ENCODE data around the gene PIK3IP1. TPM values are rescaled to one million over a fixed set of nuclear protein-coding genes. Genes with fewer than 3 reads are reported as not detected.

The PIK3IP1 gene, protein sequence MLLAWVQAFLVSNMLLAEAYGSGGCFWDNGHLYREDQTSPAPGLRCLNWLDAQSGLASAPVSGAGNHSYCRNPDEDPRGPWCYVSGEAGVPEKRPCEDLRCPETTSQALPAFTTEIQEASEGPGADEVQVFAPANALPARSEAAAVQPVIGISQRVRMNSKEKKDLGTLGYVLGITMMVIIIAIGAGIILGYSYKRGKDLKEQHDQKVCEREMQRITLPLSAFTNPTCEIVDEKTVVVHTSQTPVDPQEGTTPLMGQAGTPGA
- polyA plus RNA-seq (2011; rRNA removed) (8.2 and 11.8 TPM in 2 replicates), polyA minus RNA-seq (2011; rRNA and poly(A)+ RNA removed) (4.4 and 5.0 TPM in 2 replicates)

DNA sequence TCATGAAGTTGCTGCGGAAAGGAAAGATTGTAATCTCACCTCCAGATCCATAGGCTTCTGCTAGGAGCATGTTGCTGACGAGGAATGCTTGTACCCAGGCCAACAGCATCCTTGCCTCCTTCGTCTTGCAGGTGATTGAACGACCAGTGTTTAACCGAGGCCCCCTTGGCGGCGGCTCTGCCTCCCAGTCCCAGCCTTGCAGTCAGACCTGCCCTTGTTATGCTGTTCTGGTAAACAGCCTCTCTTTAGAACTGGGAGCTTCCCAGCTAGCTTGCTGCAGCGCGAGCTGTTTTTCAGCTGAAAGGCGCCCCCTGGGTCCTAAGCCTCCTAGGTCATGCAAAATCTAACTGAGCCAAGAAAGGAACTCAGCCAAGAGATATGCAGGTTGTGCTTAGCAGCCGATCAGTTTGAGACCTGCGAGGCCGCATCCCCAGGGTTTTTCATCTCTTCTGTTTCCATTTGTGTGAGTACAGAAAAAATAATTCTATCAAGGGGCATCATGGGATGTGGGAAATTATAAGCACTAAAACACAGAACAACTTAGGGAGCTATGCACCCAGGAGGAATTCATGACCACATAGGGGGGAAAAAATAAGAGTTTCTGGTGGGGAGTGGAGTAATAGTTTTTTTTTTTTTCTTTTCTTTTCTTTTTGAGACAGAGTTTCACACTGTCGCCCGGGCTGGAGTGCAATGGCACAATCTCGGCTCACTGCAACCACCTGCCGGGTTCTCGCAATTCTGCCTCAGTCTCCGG lies at the start of gene PIK3IP1:
TSS of gene PIK3IP1 (minus strand) at position 253 of the 754 bp plus-strand sequence. CDS start at position 109, 144 bp downstream.
- TF ChIP-seq, protein P1, sequence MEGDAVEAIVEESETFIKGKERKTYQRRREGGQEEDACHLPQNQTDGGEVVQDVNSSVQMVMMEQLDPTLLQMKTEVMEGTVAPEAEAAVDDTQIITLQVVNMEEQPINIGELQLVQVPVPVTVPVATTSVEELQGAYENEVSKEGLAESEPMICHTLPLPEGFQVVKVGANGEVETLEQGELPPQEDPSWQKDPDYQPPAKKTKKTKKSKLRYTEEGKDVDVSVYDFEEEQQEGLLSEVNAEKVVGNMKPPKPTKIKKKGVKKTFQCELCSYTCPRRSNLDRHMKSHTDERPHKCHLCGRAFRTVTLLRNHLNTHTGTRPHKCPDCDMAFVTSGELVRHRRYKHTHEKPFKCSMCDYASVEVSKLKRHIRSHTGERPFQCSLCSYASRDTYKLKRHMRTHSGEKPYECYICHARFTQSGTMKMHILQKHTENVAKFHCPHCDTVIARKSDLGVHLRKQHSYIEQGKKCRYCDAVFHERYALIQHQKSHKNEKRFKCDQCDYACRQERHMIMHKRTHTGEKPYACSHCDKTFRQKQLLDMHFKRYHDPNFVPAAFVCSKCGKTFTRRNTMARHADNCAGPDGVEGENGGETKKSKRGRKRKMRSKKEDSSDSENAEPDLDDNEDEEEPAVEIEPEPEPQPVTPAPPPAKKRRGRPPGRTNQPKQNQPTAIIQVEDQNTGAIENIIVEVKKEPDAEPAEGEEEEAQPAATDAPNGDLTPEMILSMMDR (IDR thresholded peaks at IDR 0.05; ENCODE audit: insufficient read depth, low read depth, low read length): peak; percentile 63
- ChIA-PET POLR2A (interaction anchor here (0.6 kb wide), 1 partner anchor 347 kb away, joined by 3 read pairs; no protein-coding TSS in a partner anchor), CTCF (interaction anchor here (0.7 to 14.0 kb wide), 7 partner anchors 8 to 190 kb away, joined by 3 to 143 read pairs (median 4); no protein-coding TSS in a partner anchor)
- Histone ChIP-seq H3K4me3 (ENCODE audit: low read depth, low read length) (peak within 1 kb of the TSS; percentile 37), H3K27me3 (ENCODE audit: control insufficient read depth, insufficient read depth, low read length) (no peaks in the 10 kb centered on the region), H3K36me3 (ENCODE audit: control insufficient read depth, insufficient read depth, low read length) (peaks cover 5% of the 10 kb centered on the region; the same call in 1 of the 2 replicates)
- peak; percentile 45 for DNase-seq (ENCODE audit: low read depth)

DNA sequence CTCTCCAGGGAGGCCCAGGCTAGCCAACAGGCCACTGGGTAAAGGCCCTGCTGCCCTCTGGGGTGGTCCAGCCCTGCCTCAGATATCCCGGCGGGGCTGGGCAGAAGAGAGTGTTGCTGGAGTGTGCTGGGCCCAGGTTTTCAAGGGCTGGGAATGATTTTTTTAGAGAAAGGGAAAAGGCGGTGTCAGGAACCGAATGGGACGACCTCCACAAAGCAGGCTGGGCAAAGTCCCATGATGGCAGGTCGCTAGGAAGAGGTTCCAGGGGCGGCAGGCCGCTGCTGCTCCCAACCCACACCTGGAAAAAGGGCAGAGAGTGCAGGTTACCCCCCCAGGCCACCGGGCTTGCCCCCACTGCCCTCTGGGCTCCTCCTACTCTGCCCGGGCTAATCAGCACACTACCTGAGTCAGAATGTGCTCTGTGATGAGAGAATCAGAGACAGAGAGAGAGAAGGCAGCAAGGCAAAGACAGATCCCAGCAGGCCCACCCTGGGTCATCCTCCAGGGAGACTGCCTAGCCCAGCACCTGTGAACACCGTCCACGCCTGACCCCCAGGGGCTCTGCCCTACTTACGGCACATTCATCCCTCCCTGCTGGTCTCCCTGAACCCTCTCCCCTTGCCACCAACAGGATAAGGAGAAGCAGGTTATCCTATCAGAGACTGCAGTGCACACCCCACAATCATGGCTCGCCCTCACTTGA lies 49.2 kb upstream of the PIK3IP1 start:
- H3K36me3 ChIP-seq (ENCODE audit: control insufficient read depth, insufficient read depth, low read length): peaks cover 5% of the 10 kb centered on the region; the same call in 1 of the 2 replicates

DNA sequence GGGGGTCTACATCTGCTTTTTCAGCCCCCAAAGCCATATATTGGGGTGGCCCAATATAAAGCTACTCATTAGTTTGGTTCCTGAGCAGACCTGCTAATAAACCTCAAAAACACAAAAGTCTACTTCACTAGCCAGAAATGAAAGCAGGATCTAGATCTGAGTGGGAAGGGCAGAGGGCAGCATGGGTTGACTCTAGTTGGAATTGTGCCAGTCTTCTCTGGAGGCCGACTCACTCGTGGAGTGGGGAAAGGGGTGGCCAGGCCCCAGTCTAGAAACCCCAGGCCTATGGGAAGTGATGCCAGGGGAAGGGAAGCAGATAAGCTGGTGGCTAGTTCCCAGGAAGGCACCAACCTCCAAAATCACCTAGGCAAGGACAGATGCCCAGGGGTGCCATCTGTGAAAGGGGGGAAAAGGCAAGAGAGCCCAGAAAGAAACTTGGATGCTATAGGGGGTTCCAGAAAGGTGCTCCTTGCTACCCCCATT lies 48.5 kb upstream of the PIK3IP1 start:
- ChIA-PET CTCF (no interaction called here), POLR2A (no interaction called here)
- DNase-seq (ENCODE audit: low read depth): no peak
- no peak overlapping the region for H3K4me3 ChIP-seq (ENCODE audit: low read depth, low read length)
- no peaks in the 10 kb centered on the region for H3K27me3 ChIP-seq (ENCODE audit: control insufficient read depth, insufficient read depth, low read length)
- peaks cover 5% of the 10 kb centered on the region; the same call in 1 of the 2 replicates for H3K36me3 ChIP-seq (ENCODE audit: control insufficient read depth, insufficient read depth, low read length)
- TF ChIP-seq, protein P1 (IDR thresholded peaks at IDR 0.05; ENCODE audit: insufficient read depth, low read depth, low read length): no peak

More for the DNA sequence above, 49.2 kb upstream of the PIK3IP1 start:
- TF ChIP-seq, protein P1 (IDR thresholded peaks at IDR 0.05; ENCODE audit: insufficient read depth, low read depth, low read length): no peak
- no peak overlapping the region for H3K4me3 ChIP-seq (ENCODE audit: low read depth, low read length)
- POLR2A ChIA-PET: no interaction called here
- DNase-seq (ENCODE audit: low read depth): no peak
- CTCF ChIA-PET: no interaction called here
- no peaks in the 10 kb centered on the region for H3K27me3 ChIP-seq (ENCODE audit: control insufficient read depth, insufficient read depth, low read length)

DNA sequence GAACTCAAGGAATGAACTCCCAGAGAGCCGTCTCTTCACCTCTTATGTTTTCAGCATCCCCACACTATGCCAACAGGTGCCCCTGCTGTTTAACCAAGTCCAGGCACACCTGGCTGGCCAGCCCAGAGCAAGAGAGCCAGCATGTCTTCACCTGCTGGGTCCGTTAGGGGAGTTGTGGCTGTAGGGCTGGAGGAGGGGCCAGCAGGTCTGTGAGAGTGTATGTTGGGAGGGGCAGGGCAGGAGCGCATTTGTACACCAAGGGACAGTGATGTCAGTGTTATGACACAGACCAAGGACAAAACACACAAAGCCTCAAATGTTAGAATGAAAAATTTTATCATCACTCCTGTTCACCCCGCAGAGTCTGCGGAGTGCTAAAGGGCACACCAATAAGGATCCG lies 48.1 kb upstream of the PIK3IP1 start:
- CTCF ChIA-PET: no interaction called here
- H3K4me3 ChIP-seq (ENCODE audit: low read depth, low read length): no peak overlapping the region
- no peak for DNase-seq (ENCODE audit: low read depth)
- TF ChIP-seq, protein P1 (IDR thresholded peaks at IDR 0.05; ENCODE audit: insufficient read depth, low read depth, low read length): no peak
- H3K36me3 ChIP-seq (ENCODE audit: control insufficient read depth, insufficient read depth, low read length): peaks cover 7% of the 10 kb centered on the region
- POLR2A ChIA-PET: no interaction called here
- no peaks in the 10 kb centered on the region for H3K27me3 ChIP-seq (ENCODE audit: control insufficient read depth, insufficient read depth, low read length)

Data from BJ (cell line).